ENCODE results near the gene MACF1. TPM values are rescaled to one million over a fixed set of nuclear protein-coding genes. Genes with fewer than 3 reads are reported as not detected.

The MACF1 gene
- total RNA-seq, 1 donor from 2014 or later: 301 TPM

Other genes starting within 250 kb of the MACF1 start
- gene AKIRIN1, start 213.4 kb upstream of the MACF1 start, total RNA-seq: 69.6 to 75.8 TPM (median 70.1 TPM) in 3 replicates
- 184 to 196 TPM (median 186 TPM) in 3 replicates for gene NDUFS5, start 178.3 kb upstream of the MACF1 start, total RNA-seq